NCI-H526 treated with DMSO at 0.1 percent for 48 hours (cell line): ENCODE data around the gene EPYC.

ENCODE experiments used
- DNase-seq: peaks from one replicate; lab custom pipeline; 2025; lab: John Stamatoyannopoulos, UW

EPYC gene

GRCh38 chr12:90954921-90955320 lies 49.9 kb downstream of the EPYC start, which contains the start of gene CCER1:
CCER1 (minus strand) TSS chr12:90955176; CDS start chr12:90954742, 434 bp downstream.
- DNase-seq, result no peak

GRCh38 chr12:90954428-90954827 lies 50.3 kb downstream of the EPYC start:
- DNase-seq, result no peak

GRCh38 chr12:90953956-90954421 lies 50.8 kb downstream of the EPYC start:
- DNase-seq, result no peak

GRCh38 chr12:90951432-90952105 lies 53.2 kb downstream of the EPYC start:
- DNase-seq, result no peak

GRCh38 chr12:90947869-90948268 lies 56.9 kb downstream of the EPYC start:
- no peak for DNase-seq

- DNase-seq, result peak; percentile 24
Observed at GRCh38 chr12:90945070-90945649, 59.6 kb downstream of the EPYC start.

- no peak for DNase-seq
Observed at GRCh38 chr12:90943255-90943654, 61.5 kb downstream of the EPYC start.

GRCh38 chr12:90940872-90941499 lies 63.8 kb downstream of the EPYC start:
- peak; percentile 83 for DNase-seq

GRCh38 chr12:90939382-90939781 lies 65.4 kb downstream of the EPYC start:
- DNase-seq, result no peak

- no peak for DNase-seq
Observed at GRCh38 chr12:90938451-90938850, 66.3 kb downstream of the EPYC start.

GRCh38 chr12:90937651-90938050 lies 67.1 kb downstream of the EPYC start:
- no peak for DNase-seq

- DNase-seq, result no peak
Observed at GRCh38 chr12:90936230-90937005, 68.4 kb downstream of the EPYC start.

- DNase-seq, result no peak
Observed at GRCh38 chr12:90925562-90925961, 79.2 kb downstream of the EPYC start.

- DNase-seq, result no peak
Observed at GRCh38 chr12:90924406-90924805, 80.4 kb downstream of the EPYC start.

- DNase-seq, result no peak
Observed at GRCh38 chr12:90922145-90922627, 82.6 kb downstream of the EPYC start.

GRCh38 chr12:90921536-90921935 lies 83.2 kb downstream of the EPYC start:
- DNase-seq, result no peak

GRCh38 chr12:90920222-90920621 lies 84.5 kb downstream of the EPYC start:
- DNase-seq, result no peak

- no peak for DNase-seq
Observed at GRCh38 chr12:90917431-90917830, 87.3 kb downstream of the EPYC start.

GRCh38 chr12:90916516-90916915 lies 88.3 kb downstream of the EPYC start:
- DNase-seq, result no peak

GRCh38 chr12:90915353-90915752 lies 89.4 kb downstream of the EPYC start:
- DNase-seq, result no peak
